SK-N-SH (cell line): ENCODE measurements around the gene ZNF148. TPM values are rescaled to one million over a fixed set of nuclear protein-coding genes. Genes with fewer than 3 reads are reported as not detected.

Source experiments
- CTCF ChIA-PET: fragments of 300-600, 350-600 bp; formaldehyde crosslinking; extraction: SDS; loops from one replicate; lab custom pipeline; 2021; lab: Yijun Ruan, JAX
- POLR2A ChIA-PET: fragments of 350-600 bp; sonication (Branson Sonifier 250); formaldehyde crosslinking; extraction: SDS; loops from one replicate; lab custom pipeline; 2020; ENCODE audit warnings: antibody characterized with exemption, inconsistent platforms; lab: Yijun Ruan, JAX
- DNase-seq: peaks from one replicate; pipeline ENCODE4 v3.0.0; 2012
- H2AFZ ChIP-seq: fragments of 200-600 bp; sonication (generic); 2 replicates; pipeline ENCODE4 v1.8.1; 2016; ENCODE audit warnings: antibody characterized with exemption, mild to moderate bottlenecking, low read depth
- H3F3A ChIP-seq: fragments of 200-600 bp; sonication (generic); replicated peaks from 2 replicates; pipeline ENCODE3; 2016; ENCODE audit warnings: antibody characterized with exemption, mild to moderate bottlenecking; ENCODE audit not compliant: insufficient read depth
- H3K27ac ChIP-seq, 2 experiments: fragments of 200-500 bp in 1 of 2; fragments of 200-600 bp in 1 of 2; sonication (Bioruptor generic) in 1 of 2; sonication (generic), shearing (Covaris generic) in 1 of 2; 2 replicates each; pipeline versions ENCODE4 v1.5.1 to v1.6.1; 2014 to 2016; ENCODE audit warnings: low read depth in 2 of 2, inconsistent platforms in 1 of 2, low read length in 1 of 2, mild to moderate bottlenecking in 1 of 2, mixed read lengths in 1 of 2
- H3K27me3 ChIP-seq: fragments of 200-600 bp; sonication (generic), shearing (Covaris generic); 2 replicates; pipeline ENCODE4 v1.6.1; 2016; ENCODE audit warnings: mixed run types; ENCODE audit not compliant: insufficient read depth
- H3K36me3 ChIP-seq, 2 experiments: fragments of 200-500 bp in 1 of 2; fragments of 200-600 bp in 1 of 2; sonication (Bioruptor generic) in 1 of 2; sonication (generic) in 1 of 2; replicated peaks in 1 of 2; 2 replicates each; pipeline versions ENCODE3 to v1.5.1; 2014 to 2016; ENCODE audit warnings: low read length in 1 of 2, mild to moderate bottlenecking in 1 of 2; ENCODE audit not compliant: insufficient read depth in 2 of 2, control insufficient read depth in 1 of 2
- H3K4me1 ChIP-seq, 2 experiments: fragments of 200-500 bp in 1 of 2; fragments of 200-600 bp in 1 of 2; sonication (Bioruptor generic) in 1 of 2; sonication (generic), shearing (Covaris generic) in 1 of 2; 2 replicates each; pipeline versions ENCODE4 v1.5.1 to v1.6.1; 2014 to 2016; ENCODE audit warnings: low read depth in 1 of 2, low read length in 1 of 2, mixed run types in 1 of 2; ENCODE audit not compliant: insufficient read depth in 2 of 2, control insufficient read depth in 1 of 2
- H3K4me2 ChIP-seq: fragments of 200-600 bp; sonication (generic), shearing (Covaris generic); 2 replicates; pipeline ENCODE4 v1.6.1; 2017; ENCODE audit warnings: mixed run types
- H3K4me3 ChIP-seq, 2 experiments: fragments of 200-500 bp in 1 of 2; fragments of 200-600 bp in 1 of 2; sonication (Bioruptor generic) in 1 of 2; sonication (generic), shearing (Covaris generic) in 1 of 2; 2 replicates each; pipeline versions ENCODE4 v1.5.1 to v1.8.1; 2014 to 2016; ENCODE audit warnings: low read depth in 2 of 2, inconsistent platforms in 1 of 2, low read length in 1 of 2, mild to moderate bottlenecking in 1 of 2, mixed read lengths in 1 of 2, moderate library complexity in 1 of 2
- H3K79me2 ChIP-seq: fragments of 200-600 bp; sonication (generic); 2 replicates; pipeline ENCODE4 v1.8.1; 2017; ENCODE audit warnings: mild to moderate bottlenecking; ENCODE audit not compliant: insufficient read depth
- H3K9ac ChIP-seq: fragments of 200-600 bp; sonication (generic); 2 replicates; pipeline ENCODE4 v1.6.1; 2017; ENCODE audit warnings: mixed run types
- H3K9me2 ChIP-seq: fragments of 200-600 bp; sonication (generic); 2 replicates; pipeline ENCODE4 v1.6.1; 2017; ENCODE audit warnings: mixed run types
- H3K9me3 ChIP-seq: fragments of 200-600 bp; sonication (generic); 2 replicates; pipeline ENCODE4 v1.6.1; 2017; ENCODE audit warnings: mixed run types, mild to moderate bottlenecking, moderate library complexity
- H4K20me1 ChIP-seq: fragments of 200-600 bp; sonication (generic); 2 replicates; pipeline ENCODE4 v1.6.1; 2017; ENCODE audit warnings: mild to moderate bottlenecking, mixed run types; ENCODE audit not compliant: insufficient read depth
- CHD2 ChIP-seq: fragments of 150-350 bp; IDR thresholded peaks from 2 replicates; pipeline ENCODE4 v1.6.1; 2018; ENCODE audit warnings: low read length; ENCODE audit not compliant: partially characterized antibody
- ELF1 ChIP-seq: IDR thresholded peaks from 2 replicates; pipeline ENCODE4 v1.4.0; 2012
- FOSL2 ChIP-seq: IDR thresholded peaks from 2 replicates; pipeline ENCODE4 v1.4.0; 2012; ENCODE audit warnings: low read depth, mild to moderate bottlenecking, moderate library complexity, borderline replicate concordance
- JUND ChIP-seq: IDR thresholded peaks from 2 replicates; pipeline ENCODE4 v1.4.0; 2012
- MEF2A ChIP-seq: IDR thresholded peaks from 2 replicates; pipeline ENCODE4 v1.4.0; 2012; ENCODE audit warnings: low read depth, borderline replicate concordance
- NRF1 ChIP-seq: IDR thresholded peaks from 2 replicates; pipeline ENCODE4 v1.6.1; 2012; ENCODE audit warnings: low read depth, mild to moderate bottlenecking, low read length
- POLR2AphosphoS5 ChIP-seq: IDR thresholded peaks from 2 replicates; pipeline ENCODE4 v1.6.1; 2012; ENCODE audit warnings: low read depth, low read length
- RAD21 ChIP-seq: IDR thresholded peaks from 2 replicates; pipeline ENCODE4 v1.6.1; 2012; ENCODE audit warnings: mild to moderate bottlenecking, low read length
- RCOR1 ChIP-seq: fragments of 150-350 bp; IDR thresholded peaks from 2 replicates; pipeline ENCODE4 v1.6.1; 2017; ENCODE audit warnings: antibody characterized with exemption, low read length
- RFX5 ChIP-seq: IDR thresholded peaks from 2 replicates; pipeline ENCODE4 v1.6.1; 2012; ENCODE audit warnings: mild to moderate bottlenecking, improper control_type of control experiment, low read length
- RXRA ChIP-seq: IDR thresholded peaks from 2 replicates; pipeline ENCODE4 v1.4.0; 2012; ENCODE audit warnings: low read depth, mild to moderate bottlenecking, borderline replicate concordance
- SIN3A ChIP-seq: IDR thresholded peaks from 2 replicates; pipeline ENCODE4 v1.6.1; 2012; ENCODE audit warnings: low read depth, mild to moderate bottlenecking, low read length, moderate library complexity, borderline replicate concordance
- SMC3 ChIP-seq: IDR thresholded peaks from 2 replicates; pipeline ENCODE4 v1.6.1; 2012; ENCODE audit warnings: low read depth, low read length, improper control_type of control experiment
- TAF1 ChIP-seq: IDR thresholded peaks from 2 replicates; pipeline ENCODE4 v1.6.1; 2012; ENCODE audit warnings: low read depth, mild to moderate bottlenecking, low read length, moderate library complexity, borderline replicate concordance
- YY1 ChIP-seq: IDR thresholded peaks from 2 replicates; pipeline ENCODE4 v1.4.0; 2012; ENCODE audit warnings: low read depth, mild to moderate bottlenecking
- WGBS: methylation state at CpG from one replicate; pipeline ENCODE4 v1.1.6; 2017; ENCODE audit warnings: low lambda C conversion rate; 5-methylcytosine and 5-hydroxymethylcytosine counted together
- polyA plus RNA-seq, 3 experiments: library from polyadenylated mRNA; depleted of rRNA; stranded (reverse); fragments of >200 nt; gene quantifications; 2 replicates each; pipeline ENCODE4 v1.2.3, GENCODE V29; 2012
- TF ChIP-seq, protein P1 (sequence below): fragments of 200-600 bp; sonication (generic); IDR thresholded peaks from 2 replicates; pipeline ENCODE4 v1.6.1; 2017; ENCODE audit warnings: antibody characterized with exemption, mild to moderate bottlenecking, moderate library complexity
- TF ChIP-seq, protein P2 (sequence below): IDR thresholded peaks from 2 replicates; pipeline ENCODE4 v1.4.0; 2012; ENCODE audit warnings: low read depth, borderline replicate concordance
- TF ChIP-seq, protein P3 (sequence below): IDR thresholded peaks from 2 replicates; pipeline ENCODE4 v1.4.0; 2012; ENCODE audit warnings: low read depth
- TF ChIP-seq, protein P4 (sequence below): IDR thresholded peaks from 2 replicates; pipeline ENCODE4 v1.4.0; 2012; ENCODE audit warnings: low read depth, borderline replicate concordance
- TF ChIP-seq, protein P5 (sequence below): fragments of 150-350 bp; IDR thresholded peaks from 2 replicates; pipeline ENCODE4 v1.6.1; 2017; ENCODE audit warnings: antibody characterized with exemption, low read length, low read depth, borderline replicate concordance

Gene ZNF148
- polyA plus RNA-seq, 1 of the 3 experiments (the other 2 are of a cell fraction): 5.1 TPM

GRCh38 chr3:125326957-125327356 is 48.2 kb downstream of the ZNF148 start:
- DNase-seq: no peak
- no peaks in the 10 kb centered on the region for H3K27me3 ChIP-seq
- CTCF ChIA-PET: no interaction called here
- no peaks in the 10 kb centered on the region for H4K20me1 ChIP-seq
- peaks cover 24% of the 10 kb centered on the region for H3F3A ChIP-seq
- POLR2A ChIA-PET: no interaction called here
- peaks cover 68% of the 10 kb centered on the region for H3K79me2 ChIP-seq
- no peak overlapping the region for H3K27ac ChIP-seq
- no peak overlapping the region for H3K9ac ChIP-seq
- H3K9me3 ChIP-seq: peaks cover 4% of the 10 kb centered on the region; the same call in 1 of the 2 replicates
- no peaks in the 10 kb centered on the region for H3K9me2 ChIP-seq
- 92% methylated on average over 4 of the region's 4 CpGs for WGBS
- peaks cover 12 to 25% of the 10 kb centered on the region in 2 experiments; a peak in 3 of 4 replicates for H3K4me1 ChIP-seq
- no peak overlapping the region for H3K4me2 ChIP-seq
- TF ChIP-seq, protein P1, sequence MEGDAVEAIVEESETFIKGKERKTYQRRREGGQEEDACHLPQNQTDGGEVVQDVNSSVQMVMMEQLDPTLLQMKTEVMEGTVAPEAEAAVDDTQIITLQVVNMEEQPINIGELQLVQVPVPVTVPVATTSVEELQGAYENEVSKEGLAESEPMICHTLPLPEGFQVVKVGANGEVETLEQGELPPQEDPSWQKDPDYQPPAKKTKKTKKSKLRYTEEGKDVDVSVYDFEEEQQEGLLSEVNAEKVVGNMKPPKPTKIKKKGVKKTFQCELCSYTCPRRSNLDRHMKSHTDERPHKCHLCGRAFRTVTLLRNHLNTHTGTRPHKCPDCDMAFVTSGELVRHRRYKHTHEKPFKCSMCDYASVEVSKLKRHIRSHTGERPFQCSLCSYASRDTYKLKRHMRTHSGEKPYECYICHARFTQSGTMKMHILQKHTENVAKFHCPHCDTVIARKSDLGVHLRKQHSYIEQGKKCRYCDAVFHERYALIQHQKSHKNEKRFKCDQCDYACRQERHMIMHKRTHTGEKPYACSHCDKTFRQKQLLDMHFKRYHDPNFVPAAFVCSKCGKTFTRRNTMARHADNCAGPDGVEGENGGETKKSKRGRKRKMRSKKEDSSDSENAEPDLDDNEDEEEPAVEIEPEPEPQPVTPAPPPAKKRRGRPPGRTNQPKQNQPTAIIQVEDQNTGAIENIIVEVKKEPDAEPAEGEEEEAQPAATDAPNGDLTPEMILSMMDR: no peak
- TF ChIP-seq, protein P2, sequence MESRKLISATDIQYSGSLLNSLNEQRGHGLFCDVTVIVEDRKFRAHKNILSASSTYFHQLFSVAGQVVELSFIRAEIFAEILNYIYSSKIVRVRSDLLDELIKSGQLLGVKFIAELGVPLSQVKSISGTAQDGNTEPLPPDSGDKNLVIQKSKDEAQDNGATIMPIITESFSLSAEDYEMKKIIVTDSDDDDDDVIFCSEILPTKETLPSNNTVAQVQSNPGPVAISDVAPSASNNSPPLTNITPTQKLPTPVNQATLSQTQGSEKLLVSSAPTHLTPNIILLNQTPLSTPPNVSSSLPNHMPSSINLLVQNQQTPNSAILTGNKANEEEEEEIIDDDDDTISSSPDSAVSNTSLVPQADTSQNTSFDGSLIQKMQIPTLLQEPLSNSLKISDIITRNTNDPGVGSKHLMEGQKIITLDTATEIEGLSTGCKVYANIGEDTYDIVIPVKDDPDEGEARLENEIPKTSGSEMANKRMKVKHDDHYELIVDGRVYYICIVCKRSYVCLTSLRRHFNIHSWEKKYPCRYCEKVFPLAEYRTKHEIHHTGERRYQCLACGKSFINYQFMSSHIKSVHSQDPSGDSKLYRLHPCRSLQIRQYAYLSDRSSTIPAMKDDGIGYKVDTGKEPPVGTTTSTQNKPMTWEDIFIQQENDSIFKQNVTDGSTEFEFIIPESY: no peak
- TF ChIP-seq FOSL2 (no peak), ELF1 (no peak), JUND (no peak), CHD2 (no peak), TAF1 (no peak), RAD21 (no peak), NRF1 (no peak), RCOR1 (no peak), RXRA (no peak), SMC3 (no peak)
- TF ChIP-seq, protein P3, sequence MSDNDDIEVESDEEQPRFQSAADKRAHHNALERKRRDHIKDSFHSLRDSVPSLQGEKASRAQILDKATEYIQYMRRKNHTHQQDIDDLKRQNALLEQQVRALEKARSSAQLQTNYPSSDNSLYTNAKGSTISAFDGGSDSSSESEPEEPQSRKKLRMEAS: no peak
- peaks cover 36 to 53% of the 10 kb centered on the region in 2 experiments for H3K36me3 ChIP-seq
- H3K4me3 ChIP-seq: no peak overlapping the region
- no peak overlapping the region for H2AFZ ChIP-seq

DNA sequence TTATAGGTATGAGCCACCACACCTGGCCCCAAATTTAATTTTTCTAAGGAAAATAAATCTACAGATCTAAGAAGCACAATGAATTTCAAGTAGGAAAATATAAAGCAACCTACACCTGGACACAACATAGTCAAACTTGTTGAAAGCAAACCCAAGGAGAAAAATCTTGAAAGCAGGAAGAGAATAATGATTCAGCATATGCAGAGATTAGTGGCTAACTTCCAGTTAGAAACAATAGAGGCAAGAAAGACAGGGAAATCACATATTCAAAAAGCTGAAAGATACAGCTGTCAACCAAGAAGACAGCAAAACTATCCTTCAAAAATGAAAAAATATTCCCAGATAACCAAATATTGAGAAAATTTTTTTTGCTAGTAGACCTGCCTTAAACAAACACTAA is 49.4 kb downstream of the ZNF148 start:
- ChIA-PET CTCF (interaction anchor here (0.6 kb wide), 1 partner anchor 33 kb away, joined by 4 read pairs; no protein-coding TSS in a partner anchor), POLR2A (no interaction called here)
- Histone ChIP-seq H3K36me3 (peaks cover 36 to 60% of the 10 kb centered on the region in 2 experiments), H3K27me3 (no peaks in the 10 kb centered on the region), H3K4me1 (peaks cover 14 to 26% of the 10 kb centered on the region in 2 experiments; a peak in 3 of 4 replicates), H3F3A (peaks cover 33% of the 10 kb centered on the region), H4K20me1 (no peaks in the 10 kb centered on the region), H3K9ac (no peak overlapping the region), H3K9me2 (no peaks in the 10 kb centered on the region), H3K4me3 (no peak overlapping the region), H3K9me3 (peaks cover 4% of the 10 kb centered on the region; the same call in 1 of the 2 replicates), H2AFZ (no peak overlapping the region), H3K4me2 (no peak overlapping the region), H3K27ac (no peak overlapping the region), H3K79me2 (peaks cover 57% of the 10 kb centered on the region)
- DNase-seq: no peak
- no peak for TF ChIP-seq RFX5
- no peak for TF ChIP-seq YY1
- TF ChIP-seq, protein P3: no peak
- TF ChIP-seq, protein P4, sequence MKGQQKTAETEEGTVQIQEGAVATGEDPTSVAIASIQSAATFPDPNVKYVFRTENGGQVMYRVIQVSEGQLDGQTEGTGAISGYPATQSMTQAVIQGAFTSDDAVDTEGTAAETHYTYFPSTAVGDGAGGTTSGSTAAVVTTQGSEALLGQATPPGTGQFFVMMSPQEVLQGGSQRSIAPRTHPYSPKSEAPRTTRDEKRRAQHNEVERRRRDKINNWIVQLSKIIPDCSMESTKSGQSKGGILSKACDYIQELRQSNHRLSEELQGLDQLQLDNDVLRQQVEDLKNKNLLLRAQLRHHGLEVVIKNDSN: no peak
- no peak for TF ChIP-seq SIN3A
- TF ChIP-seq, protein P5, sequence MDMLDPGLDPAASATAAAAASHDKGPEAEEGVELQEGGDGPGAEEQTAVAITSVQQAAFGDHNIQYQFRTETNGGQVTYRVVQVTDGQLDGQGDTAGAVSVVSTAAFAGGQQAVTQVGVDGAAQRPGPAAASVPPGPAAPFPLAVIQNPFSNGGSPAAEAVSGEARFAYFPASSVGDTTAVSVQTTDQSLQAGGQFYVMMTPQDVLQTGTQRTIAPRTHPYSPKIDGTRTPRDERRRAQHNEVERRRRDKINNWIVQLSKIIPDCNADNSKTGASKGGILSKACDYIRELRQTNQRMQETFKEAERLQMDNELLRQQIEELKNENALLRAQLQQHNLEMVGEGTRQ: no peak
- no peak for TF ChIP-seq SMC3
- no peak for TF ChIP-seq MEF2A
- TF ChIP-seq POLR2AphosphoS5: no peak
